IPS DF 19.7 (cell line): ENCODE results near the gene AKT3.

ENCODE experiments used
- DNase-seq: peaks from one replicate; pipeline ENCODE4 v3.0.0-alpha.2; 2013; ENCODE audit warnings: low read depth, low spot score

AKT3 gene

DNA sequence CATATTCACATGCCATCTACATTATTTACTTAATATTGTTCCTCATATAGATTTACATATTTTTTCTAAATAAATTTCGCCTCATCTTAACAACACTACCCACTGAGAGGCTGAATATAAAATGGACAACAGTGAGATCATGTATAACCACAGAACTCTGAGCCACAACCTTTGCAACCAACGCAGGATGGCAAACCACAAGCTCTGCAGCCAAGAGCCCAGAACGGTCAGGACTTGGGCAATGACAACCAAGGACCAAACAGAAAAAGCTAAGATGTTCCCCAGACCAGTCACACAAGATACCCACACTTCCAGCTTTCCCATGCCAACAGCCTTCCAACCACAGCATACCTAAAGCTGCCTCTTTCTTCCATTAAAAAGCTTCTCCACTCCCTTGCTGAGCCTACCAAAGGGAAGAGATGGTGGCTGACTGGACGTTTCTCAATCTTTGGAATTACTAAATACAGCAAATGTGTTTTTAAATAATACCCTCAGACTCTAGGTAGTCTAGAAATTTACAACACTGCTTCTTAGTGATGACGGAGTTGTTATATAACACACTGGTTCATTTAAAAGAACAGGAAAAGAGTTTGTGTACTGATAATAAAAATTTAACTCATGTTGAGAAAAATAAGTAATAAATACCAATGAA is 117.9 kb downstream of the AKT3 start:
- no peak for DNase-seq

DNA sequence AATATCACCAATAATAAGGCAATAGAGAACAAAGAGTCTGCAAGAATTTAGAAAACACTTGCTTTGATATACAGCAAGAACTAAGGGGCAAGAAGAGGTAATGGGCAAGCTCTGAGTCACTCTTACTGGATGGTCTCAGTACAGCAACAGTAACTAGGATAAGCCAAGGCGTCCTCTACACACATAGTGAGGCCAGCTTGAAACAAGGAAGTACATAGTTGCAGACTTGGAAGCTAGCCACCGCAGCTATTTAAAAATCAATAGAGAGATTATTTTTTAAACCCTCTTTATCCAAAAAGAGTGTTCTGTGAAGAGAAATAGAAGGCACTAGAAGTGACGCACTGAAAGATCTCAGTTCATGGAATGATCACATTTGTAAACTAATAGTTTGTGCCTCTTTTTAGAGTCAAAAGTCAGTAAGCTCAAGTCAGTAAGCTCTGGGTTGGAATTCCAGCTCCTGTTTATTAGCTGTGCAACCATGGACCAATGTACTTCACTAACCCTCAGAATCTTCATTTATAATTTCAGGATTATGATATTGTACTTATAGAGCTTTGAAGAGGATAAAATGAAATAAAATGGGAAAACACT is 118.6 kb downstream of the AKT3 start:
- no peak for DNase-seq

DNA sequence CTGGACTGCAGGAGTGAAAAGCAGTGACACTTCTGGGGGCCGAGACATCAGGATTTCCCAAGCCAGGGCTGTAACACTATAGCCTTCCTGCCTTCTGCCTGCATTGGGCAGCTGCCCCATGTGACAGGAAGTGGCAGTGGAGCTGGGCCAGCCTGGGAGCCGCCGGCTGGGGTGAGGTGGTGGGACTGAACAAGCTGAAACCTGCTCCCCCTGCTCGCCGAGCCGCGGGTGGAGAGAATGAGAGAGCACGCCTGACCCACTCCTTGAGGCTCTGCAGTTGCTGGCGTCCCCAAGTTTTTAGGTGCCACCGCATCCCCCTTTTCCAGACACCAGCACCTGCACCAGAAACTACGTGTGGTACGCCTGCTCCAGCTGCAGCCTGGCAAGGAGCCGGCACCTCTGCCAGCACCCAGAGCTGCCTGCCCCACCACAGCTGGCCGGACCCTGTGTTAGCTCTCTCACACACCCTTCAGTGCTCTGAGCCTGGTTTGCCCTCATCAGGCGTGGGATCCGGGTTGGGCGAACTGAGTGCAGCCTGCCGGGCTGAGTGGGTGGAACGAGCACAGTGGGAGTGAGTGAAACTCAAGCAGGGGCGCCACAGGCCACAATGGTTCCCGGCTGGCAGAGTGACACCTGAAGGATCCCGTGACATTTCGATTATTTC is 119.4 kb downstream of the AKT3 start:
- DNase-seq, result no peak

DNA sequence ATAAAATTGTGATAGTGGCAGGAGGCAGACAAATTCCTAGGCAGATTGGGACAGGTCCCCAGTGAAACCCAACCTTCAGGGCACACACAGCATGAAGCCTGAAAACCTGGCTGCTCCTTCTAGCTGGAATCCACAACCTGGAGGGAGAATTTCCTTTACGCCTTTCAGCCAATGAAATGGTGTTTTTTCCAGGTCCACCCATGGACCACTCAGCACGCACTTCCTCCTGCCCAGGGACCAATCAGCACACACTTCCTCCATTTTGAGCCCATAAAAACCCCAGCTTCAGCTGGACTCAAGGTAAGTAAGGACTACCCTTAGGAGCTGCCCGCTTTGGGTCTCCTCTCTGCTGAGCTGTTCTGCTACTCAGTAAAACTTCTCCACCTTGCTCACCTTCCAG is 120.1 kb downstream of the AKT3 start:
- peak; percentile 83 for DNase-seq

DNA sequence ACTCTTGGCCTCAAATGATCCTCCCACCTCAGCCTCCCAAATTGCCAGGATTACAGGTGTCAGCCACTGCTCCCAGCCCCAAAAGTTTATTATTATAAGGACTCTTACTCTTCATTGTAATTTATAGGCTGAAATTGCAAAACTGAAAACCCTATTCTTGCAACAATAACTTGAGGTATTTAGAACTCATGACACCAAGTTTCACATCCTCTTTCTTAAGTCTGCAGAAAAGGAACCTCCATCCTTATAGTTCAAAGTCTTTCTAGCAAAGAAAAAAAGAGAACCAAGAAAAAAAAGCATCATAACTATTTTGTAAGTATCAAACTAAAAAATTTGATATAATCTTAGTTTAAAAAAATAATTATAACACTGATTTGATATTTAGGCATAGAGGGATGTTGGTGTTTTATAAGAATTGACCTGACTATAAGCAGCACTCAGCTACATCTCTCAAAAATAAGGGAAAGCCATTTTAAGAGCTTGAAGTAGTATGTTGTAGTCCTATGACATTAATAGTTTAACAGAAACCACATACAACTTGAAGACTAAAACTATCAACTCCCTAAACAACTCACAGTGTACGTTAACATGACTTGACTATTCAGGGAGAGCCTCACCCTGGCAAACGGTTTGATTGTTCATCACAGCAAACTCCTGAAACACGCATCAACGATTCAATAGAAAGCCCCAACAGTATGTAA is 122.4 kb downstream of the AKT3 start:
- DNase-seq, result no peak

DNA sequence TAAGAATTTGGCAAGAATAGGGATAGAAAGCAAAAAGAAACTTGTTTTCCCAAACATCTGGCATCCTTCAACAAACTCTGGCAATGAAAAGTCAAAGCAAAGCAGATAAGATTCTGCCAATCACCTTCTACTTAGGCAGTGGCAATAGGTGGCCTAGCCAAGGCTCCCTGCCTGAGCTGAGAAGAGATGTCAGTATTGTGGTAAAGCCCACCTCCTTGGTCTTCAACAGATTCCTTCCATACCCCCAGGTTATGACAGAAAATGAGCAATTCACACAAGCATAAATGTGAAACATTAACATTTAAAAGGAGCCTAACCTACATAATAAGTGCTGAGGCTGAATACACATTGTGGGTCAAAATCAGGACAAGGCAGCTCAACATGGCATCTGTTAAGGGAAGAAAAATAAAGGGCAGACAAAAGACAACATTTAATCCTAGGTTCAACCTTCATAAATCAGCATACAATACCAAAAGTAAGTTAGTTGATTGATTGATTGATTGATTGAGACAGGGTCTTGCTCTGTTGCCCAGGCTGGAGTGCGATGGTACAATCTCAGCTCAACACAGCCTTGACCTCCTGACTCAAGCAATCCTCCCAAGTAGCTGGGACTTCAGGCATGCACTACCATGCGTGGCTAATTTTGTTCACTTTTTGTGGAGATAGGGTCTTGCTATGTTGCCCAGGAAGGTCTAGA is 123.1 kb downstream of the AKT3 start:
- DNase-seq, result no peak

DNA sequence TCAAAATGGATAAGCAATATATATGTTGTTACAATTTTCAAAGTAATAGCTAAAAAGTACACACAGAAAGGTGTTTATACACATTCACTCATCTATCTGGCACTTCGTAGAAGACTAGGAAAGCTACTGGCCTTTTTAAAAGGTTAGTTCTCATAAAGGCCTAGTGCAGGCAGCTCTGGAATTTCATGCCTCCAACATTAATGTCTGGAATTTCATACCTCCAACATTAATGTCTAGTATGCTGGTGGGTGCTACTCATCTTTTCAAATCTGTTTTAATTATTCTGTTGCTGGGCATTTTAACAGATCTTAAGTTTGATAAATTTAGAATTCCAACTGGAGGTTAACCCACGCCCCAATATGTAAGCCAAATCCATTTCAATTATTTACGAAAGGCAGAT is 124.2 kb downstream of the AKT3 start:
- DNase-seq, result no peak

DNA sequence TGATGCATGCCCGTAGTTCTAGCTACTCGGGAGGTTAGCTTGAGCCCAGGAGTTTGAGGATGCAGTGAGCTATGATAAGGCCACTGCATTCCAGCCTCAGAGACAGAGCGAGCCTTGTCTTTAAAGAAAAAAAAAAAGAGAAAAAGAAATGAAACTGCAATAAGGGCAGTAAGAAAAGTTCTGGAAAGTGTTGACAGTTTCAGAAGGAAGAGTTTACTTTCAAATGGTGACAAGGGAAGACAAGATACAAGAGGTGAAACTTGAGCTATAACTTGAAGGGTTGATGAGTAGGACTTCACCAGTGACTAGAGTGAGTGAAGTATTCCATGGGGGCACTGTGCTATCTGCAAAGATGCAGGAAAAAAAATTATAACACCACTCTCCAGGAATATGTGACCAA is 125.0 kb downstream of the AKT3 start:
- DNase-seq, result no peak

DNA sequence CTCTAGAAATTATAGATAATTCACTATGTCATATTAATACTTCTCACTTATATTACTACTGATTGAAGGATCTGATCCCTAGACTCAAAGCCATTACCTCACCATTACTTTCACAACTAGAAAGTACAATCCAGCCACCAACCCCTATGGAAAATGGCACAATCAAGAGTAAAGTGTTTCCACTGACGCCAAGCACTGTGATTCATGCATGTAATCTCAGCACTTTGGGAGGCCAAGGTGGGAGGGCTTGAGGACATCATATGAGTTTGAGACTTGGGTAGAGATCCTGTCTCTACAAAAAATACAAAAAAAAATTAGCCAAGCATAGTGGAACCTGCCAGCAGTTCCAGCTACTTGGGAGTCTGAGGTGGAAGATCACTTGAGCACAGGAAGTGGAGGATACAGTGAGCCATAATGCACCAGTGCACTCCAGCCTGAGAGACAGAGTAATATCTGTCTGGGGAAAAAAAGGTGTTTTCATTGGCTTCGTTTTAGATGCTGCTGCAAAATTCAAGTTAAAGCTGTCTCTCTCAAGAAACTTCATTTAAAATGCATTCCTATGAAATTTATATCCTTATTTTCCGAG is 126.5 kb downstream of the AKT3 start:
- no peak for DNase-seq

DNA sequence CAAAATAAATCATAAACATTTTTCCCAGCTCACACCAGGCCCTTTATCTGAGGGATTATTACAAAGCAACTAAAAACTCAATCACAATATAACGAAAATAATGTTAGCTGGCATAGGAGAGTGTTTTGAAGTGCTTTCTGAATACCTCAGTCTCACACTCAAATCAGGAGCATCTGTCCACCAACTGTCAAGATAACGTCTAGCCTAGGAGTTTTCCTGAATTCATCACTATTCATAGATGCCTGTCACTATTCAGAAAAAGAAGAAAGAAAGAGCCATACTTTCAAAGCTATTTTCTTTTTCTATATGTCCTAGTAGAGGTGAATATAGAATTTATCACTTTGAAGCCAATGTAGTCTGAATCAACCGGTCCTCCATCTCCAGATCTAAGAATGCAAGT is 127.0 kb downstream of the AKT3 start:
- no peak for DNase-seq

DNA sequence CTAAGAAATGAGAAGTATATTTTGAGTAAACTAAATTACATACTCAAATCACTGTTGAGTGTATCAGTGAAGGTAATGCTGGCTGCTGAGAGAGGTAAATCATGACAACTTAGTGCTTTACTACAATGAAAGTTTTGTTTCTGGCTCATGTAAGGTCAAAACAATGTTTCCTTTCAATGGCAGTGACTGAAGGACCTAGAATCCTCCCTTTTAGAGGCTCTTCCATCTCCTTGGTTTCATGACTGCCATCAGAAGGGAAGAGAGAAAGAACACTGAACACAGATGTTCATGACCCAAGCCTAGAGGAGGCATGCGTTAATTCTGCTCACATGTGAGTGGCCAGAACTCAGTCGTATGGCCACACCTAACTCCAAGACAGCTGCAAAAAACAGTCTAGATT is 130.6 kb downstream of the AKT3 start:
- no peak for DNase-seq

DNA sequence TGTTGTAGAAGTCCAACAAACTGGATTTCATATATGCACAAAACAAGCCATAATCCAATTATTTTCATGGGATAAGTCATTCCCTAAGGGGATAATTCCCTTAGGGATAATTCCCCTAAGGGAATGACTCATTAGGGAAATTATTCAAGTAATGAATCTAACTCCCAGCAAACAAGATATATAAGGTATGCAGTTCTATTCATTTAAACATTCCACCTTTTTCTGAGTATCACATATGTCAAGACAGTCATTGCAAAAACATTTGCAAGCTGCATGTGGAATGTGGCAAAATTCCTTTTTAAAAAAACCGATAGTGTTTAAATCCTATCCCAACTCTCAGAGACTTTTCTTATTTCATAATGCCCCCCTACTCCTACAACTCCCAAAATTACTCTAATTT is 131.2 kb downstream of the AKT3 start:
- no peak for DNase-seq

DNA sequence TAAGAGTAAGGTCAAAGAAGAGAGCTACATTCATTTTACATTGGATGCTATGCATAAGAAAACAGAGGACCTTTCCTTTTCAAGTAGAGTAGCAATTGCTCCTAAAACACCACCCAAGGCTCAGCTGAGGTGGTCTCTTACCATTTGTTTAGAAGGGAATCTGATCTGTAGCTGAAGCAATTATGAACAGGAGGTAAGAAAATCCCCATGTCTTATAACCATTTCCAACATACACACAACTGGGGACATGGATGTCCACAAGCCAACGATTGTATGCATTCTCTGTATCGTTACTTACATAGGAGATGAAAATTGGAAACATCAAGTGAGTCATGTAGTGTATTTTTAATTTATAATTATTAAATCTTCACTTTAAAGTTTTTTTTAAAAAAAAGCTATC is 132.0 kb downstream of the AKT3 start:
- no peak for DNase-seq

DNA sequence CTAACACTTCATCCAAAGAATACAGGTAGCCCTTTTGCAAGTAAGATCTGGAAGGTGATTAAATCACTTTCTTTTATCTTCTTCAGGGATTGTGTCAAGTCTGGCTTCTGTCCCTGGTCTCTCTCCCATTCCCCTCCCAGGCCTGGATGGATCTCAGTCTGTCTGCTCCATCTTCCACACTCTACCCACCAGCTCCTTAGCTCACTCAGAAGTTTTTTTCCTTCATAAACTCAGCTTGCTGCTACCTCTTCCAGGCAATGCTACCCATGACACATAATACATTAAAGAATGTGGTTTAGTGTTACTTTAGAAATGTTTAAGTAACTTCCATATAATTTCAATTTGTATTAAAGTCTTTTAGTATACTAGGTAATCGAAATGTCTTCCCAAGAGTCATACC is 133.1 kb downstream of the AKT3 start:
- no peak for DNase-seq

DNA sequence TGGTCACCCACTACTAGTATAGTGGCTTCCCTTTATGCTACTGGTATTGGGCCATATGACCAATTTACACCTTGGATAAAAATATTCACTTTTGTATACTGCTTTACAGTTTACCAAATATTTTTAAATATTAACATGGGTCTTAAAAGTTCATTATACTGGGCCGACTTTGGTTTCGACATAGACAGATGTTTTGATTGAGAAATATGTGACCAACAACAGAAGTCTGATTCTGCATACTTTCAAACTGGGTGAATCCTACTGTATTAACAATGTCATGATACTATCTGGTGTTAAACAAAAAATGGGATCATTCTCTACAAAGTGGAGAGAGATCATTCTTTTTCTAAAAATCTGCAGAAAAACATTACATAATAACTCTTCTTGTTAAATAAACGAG is 134.8 kb downstream of the AKT3 start:
- DNase-seq, result no peak

DNA sequence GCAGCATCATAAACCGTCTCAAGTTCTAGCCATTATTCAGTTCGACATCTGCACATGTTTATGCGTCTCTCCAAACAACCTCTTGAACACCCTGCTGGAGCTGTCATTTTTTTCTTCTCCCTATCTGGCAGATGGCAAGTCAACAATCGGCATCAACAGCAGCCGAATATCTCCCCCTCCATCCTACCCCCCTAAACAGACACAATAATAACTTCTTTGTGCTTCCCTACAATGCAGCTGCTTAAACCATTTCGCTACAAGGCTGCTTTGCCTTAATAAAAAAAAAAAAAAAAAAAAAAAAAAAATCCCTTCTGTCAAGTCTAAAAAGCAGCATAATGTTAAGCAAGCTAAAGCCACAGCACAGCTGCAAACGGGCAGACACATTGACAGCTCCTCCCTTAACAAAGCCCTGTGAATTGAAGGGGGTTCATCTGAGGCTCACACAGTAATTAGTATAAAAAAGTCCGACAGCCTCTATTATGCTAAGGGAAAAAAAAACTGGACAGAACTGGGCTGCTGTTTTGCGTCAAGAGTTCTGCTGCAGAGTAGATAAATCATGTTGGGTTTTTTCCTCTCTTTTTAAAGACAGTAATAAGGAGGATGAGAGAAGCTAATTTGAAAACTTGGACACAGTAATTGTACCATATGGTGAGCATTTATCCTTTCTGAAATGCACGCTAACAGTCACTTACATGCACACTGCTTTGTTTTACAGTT is 136.4 kb downstream of the AKT3 start:
- DNase-seq, result no peak

DNA sequence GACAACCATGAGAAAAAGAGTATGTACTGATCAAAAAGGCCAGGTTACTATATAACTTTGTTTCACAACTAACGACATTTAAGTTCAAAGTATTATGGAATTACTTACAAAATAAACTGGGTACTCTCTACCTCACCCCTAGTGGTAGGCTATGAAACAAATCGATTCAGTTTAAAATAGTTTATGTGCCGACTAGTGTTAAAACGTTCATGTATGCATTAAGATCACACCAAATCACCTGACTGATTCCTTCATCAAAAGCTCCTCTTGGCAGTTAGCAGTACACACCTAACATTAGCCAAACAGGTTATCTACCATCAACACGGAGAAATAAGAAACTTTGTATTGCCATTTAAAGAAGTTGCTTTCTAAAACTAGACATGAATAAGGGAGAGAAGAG is 137.1 kb downstream of the AKT3 start:
- no peak for DNase-seq

DNA sequence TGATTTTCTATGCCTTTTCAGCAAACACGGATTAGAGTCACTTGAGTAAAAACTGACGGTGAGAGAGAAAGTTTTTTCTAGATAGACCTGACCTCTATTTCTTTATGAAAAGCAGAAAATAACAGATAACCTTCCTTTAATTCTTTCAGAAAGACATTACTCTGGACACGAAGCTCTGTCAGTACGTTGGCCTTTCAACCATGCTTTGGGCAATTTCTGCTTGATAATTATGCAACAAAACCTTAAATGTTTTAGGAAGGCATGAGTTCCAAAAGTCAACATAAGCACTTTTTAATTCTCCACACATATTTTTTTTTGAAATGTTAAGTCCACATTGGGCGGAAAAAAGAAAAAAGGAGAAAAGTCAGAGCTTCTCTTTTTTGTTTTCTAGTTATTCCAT is 137.8 kb downstream of the AKT3 start:
- no peak for DNase-seq

DNA sequence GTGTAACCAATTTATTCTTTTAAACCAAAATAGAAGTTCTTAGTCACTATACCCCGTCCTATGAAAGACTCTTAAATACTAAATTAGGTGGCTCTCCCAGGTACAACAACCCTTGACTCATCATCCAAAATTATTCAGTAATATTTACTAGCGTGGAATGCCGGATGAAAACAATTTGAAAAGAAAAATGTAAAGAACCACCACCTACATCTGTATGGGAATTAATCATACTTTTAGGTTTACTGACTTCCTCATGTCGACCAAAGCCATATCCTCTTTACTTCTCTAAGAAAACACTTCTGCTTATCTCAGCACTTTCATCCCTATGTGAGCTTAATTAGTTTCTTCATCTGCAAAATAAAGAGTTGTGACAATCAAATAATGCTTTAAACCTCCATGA is 139.6 kb downstream of the AKT3 start:
- DNase-seq, result no peak

DNA sequence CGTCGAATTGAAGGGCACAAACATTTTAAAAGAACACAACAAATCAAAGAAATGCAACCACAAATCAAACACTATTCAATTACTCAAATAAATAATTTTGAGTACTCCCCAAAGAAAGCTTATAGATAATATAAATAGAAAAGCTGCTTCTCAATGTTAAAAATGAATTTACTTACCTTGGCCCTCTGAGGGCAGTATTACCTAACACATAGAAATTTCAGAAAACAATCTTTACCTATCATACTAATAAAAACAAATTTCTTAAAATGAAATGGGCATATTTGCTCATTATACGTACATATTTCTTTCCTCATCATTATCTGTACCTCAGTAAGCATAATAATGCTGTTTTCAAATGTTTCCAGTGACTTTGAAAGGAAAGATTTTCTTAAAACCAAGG is 141.8 kb downstream of the AKT3 start:
- no peak for DNase-seq

DNA sequence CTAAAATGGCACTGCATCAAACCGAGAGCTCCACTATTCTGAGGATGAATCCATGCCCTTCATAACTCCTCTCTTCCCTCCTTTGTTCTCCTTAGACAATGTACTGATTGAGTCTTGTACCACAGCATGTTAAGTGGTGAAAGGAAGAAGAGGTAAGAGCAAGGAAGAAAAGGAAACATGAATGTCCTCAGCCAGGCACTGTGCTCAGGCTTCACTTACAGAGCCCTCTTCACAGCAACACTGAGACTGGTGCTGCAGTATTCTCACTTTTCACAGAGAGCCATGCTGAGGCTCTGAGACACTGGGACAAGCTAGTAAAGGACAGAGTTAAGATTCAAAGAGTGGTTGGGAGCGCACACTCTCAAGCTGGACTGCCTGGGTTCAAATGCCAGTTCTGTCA is 143.5 kb downstream of the AKT3 start:
- DNase-seq, result no peak
